OCI-LY7 (cell line): ENCODE results near the gene OSBPL6.

Experiments used
- EZH2phosphoT487 ChIP-seq: fragments of 200-600 bp; sonication (generic); IDR thresholded peaks from 2 replicates; pipeline ENCODE4 v1.6.1; 2018; ENCODE audit warnings: low read depth, borderline replicate concordance, mild to moderate bottlenecking, mixed run types, antibody characterized with exemption, low read length, moderate library complexity, mixed read lengths
- TF ChIP-seq, protein P1 (sequence below): fragments of 200-600 bp; sonication (generic); conservative IDR thresholded peaks from 2 replicates; pipeline ENCODE4 v1.5.1; 2014; ENCODE audit warnings: mild to moderate bottlenecking, antibody characterized with exemption, low read length, moderate library complexity, mixed read lengths

DNA sequence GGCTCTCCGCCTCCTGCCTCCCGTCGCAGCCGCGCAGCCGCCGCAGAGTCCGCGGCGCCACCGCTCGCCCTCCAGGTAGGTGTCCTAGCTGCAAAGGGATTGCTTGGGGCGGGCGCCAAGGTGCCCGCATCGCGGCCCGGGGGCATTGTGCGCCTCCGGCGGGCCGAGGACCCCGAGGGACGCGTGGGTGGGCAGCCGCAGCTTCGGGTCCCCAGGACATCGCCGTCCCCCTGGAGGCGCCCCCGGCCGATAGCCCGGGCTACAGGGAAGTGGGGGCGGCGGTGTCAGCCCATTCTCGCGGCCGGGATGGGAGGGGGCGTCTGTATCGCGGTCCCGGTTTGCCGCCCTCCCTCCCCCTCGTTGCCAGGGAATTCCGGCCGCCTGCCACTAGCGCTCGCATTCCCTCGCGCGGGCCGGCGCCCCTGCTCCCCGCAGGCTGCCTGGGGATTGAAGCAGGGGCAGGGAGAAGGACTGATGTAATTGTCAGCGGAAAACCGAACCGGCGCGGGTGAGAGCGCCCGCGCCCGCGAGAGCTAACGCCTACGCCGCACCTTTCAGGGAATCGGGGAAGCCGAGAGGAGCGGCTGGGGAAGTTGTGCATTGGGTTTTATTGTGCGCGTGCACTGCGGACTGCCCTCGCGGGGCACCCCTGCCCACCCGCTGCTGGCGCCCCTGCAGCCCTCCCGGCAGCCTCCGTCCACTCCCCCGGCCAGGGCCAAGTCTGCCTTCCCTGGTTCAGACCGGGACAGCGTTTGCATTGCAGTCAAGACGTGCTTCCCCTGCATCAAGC, 483 bp downstream of the OSBPL6 start:
- TF ChIP-seq, protein P1, sequence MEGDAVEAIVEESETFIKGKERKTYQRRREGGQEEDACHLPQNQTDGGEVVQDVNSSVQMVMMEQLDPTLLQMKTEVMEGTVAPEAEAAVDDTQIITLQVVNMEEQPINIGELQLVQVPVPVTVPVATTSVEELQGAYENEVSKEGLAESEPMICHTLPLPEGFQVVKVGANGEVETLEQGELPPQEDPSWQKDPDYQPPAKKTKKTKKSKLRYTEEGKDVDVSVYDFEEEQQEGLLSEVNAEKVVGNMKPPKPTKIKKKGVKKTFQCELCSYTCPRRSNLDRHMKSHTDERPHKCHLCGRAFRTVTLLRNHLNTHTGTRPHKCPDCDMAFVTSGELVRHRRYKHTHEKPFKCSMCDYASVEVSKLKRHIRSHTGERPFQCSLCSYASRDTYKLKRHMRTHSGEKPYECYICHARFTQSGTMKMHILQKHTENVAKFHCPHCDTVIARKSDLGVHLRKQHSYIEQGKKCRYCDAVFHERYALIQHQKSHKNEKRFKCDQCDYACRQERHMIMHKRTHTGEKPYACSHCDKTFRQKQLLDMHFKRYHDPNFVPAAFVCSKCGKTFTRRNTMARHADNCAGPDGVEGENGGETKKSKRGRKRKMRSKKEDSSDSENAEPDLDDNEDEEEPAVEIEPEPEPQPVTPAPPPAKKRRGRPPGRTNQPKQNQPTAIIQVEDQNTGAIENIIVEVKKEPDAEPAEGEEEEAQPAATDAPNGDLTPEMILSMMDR: no peak
- no peak for TF ChIP-seq EZH2phosphoT487
